GM10248 (cell line): ENCODE data around the gene SKA2.
A peak's percentile ranks its signal among the peaks of the same experiment; 100 is the strongest.

ENCODE experiments used
- CTCF ChIA-PET: fragments of 300-600 bp; sonication (Branson Sonifier 250); formaldehyde crosslinking; extraction: SDS; loops from one replicate; lab custom pipeline; 2021; ENCODE audit warnings: antibody characterized with exemption; lab: Yijun Ruan, JAX
- POLR2A ChIA-PET: fragments of 350-650 bp; sonication (Branson Sonifier 250); formaldehyde crosslinking; extraction: SDS; loops from one replicate; lab custom pipeline; 2020; ENCODE audit warnings: antibody characterized with exemption; lab: Yijun Ruan, JAX
- DNase-seq: peaks from one replicate; pipeline ENCODE4 v3.0.0; 2012; ENCODE audit errors: extremely low spot score
- CTCF ChIP-seq: IDR thresholded peaks from 2 replicates; pipeline ENCODE4 v1.5.1; 2012; ENCODE audit warnings: mild to moderate bottlenecking, low read depth; ENCODE audit errors: extremely low read depth, missing control alignments, control extremely low read depth

The SKA2 gene

DNA sequence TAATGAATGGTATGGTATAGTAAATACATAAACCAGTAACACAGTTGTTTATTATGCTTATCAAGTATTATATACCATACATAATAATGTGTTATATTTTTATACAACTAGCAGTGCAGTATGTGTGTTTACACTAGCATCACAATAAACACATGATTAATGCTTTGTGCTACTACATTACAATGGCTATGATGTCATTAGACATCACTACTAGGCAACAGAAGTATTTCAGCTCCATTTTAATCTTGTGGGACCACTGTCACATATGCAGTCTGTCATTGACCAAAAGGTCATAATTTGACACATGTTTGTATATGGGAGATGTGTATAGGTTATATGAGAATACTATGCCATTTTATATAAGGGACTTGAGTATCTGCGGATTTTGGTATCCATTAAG, 81.0 kb downstream of the SKA2 start:
- DNase-seq: no peak
- no peak for TF ChIP-seq CTCF
- POLR2A ChIA-PET: no interaction called here
- CTCF ChIA-PET: interaction anchor here (1.3 kb wide), 1 partner anchor 20 kb away, joined by 3 read pairs; no protein-coding TSS in a partner anchor

DNA sequence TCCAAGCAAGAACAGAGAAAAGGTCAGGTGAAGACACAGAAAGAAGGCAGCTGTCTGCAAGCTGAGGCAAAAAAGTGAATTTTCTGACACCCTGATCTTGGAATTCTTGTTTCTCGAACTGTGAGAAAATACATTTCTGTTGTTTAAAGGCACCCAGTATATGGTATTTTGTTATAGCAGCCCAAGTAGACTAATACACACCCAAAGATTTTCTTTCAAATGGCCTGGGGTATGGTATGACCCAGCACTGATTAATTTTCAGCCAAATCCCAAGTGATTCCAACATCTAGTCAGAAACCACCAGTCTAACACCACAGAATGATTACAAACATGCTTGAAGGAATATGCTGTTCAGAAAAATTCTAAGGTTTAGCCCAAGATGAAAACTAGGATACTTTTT, 85.1 kb downstream of the SKA2 start:
- CTCF ChIA-PET: interaction anchor here (1.0 to 2.0 kb wide), 3 partner anchors 14 to 29 kb away, joined by 3 to 7 read pairs (median 3); no protein-coding TSS in a partner anchor
- POLR2A ChIA-PET: no interaction called here
- DNase-seq: no peak
- TF ChIP-seq CTCF: no peak

- ChIA-PET POLR2A (no interaction called here), CTCF (interaction anchor here (0.7 to 2.7 kb wide), 3 partner anchors 26 to 51 kb away, joined by 3 to 6 read pairs (median 3); no protein-coding TSS in a partner anchor)
- peak; percentile 34 for DNase-seq
- no peak for TF ChIP-seq CTCF
These were observed 87.2 kb downstream of the SKA2 start for GRCh38 chr17:59067756-59068155.

- DNase-seq: no peak
- ChIA-PET POLR2A (no interaction called here), CTCF (interaction anchor here (0.7 to 2.7 kb wide), 3 partner anchors 27 to 50 kb away, joined by 3 to 6 read pairs (median 3); no protein-coding TSS in a partner anchor)
- no peak for TF ChIP-seq CTCF
These were observed 87.6 kb downstream of the SKA2 start for GRCh38 chr17:59067340-59067739.

GRCh38 chr17:59062509-59062908, 92.5 kb downstream of the SKA2 start:
- POLR2A ChIA-PET: no interaction called here
- no peak for TF ChIP-seq CTCF
- CTCF ChIA-PET: no interaction called here
- DNase-seq: no peak
